Measurements from ENCODE around the gene ZNF584. TPM values are rescaled to one million over a fixed set of nuclear protein-coding genes. Genes with fewer than 3 reads are reported as not detected.

The ZNF584 gene
- polyA plus RNA-seq, 2 of the 4 experiments (the other 2 are of a cell fraction): 15.6 to 18.2 TPM

- FAIRE-seq (peak; percentile 63), DNase-seq (ENCODE audit: low read depth in 1 of 2, low spot score in 1 of 2) (peak; percentile 97 to 98), ATAC-seq (peak; percentile 95 to 98)
- H3K4me3 ChIP-seq: peak within 1 kb of the TSS; percentile 85
- TF ChIP-seq HOXB5 (CRISPR knock-in tag; IDR thresholded peaks at IDR 0.05) (no peak; the same call in 1 of the 2 replicates), TFCP2L1 (CRISPR knock-in tag; IDR thresholded peaks at IDR 0.05) (0 out of 2 replicates have a peak, but pooled peaks have one; percentile 45), HMGXB4 (CRISPR knock-in tag; IDR thresholded peaks at IDR 0.05; ENCODE audit: borderline replicate concordance) (no peak), USF2 (IDR thresholded peaks at IDR 0.05) (0 out of 2 replicates have a peak, but pooled peaks have one; percentile 4), NR3C1 (IDR thresholded peaks at IDR 0.05) (no peak), BHLHE40 (IDR thresholded peaks at IDR 0.05; ENCODE audit: low read depth, low read length) (no peak), FOXS1 (CRISPR knock-in tag; IDR thresholded peaks at IDR 0.05) (no peak), NPAS2 (CRISPR knock-in tag; IDR thresholded peaks at IDR 0.05; ENCODE audit: borderline replicate concordance) (no peak), RARB (CRISPR knock-in tag; IDR thresholded peaks at IDR 0.05) (no peak), E2F6 (IDR thresholded peaks at IDR 0.05; ENCODE audit: borderline replicate concordance, low read depth) (peak; percentile 80), JUN (IDR thresholded peaks at IDR 0.05) (peak in 1 of 2 experiments; percentile 62; a peak in 1 of 5 replicates), CEBPB (IDR thresholded peaks at IDR 0.05) (no peak), HES2 (IDR thresholded peaks at IDR 0.05) (no peak), CBX8 (IDR thresholded peaks at IDR 0.05) (no peak), MAX (IDR thresholded peaks at IDR 0.05) (peak; percentile 85), SMC3 (IDR thresholded peaks at IDR 0.05) (no peak), FOSL2 (IDR thresholded peaks at IDR 0.05) (no peak), FOSL2 (CRISPR knock-in tag; IDR thresholded peaks at IDR 0.05) (no peak), NFE2L2 (conservative IDR thresholded peaks at IDR 0.05; ENCODE audit: low read length) (no peak), CTCF (IDR thresholded peaks at IDR 0.05) (no peak), POLR2A (IDR thresholded peaks at IDR 0.05; ENCODE audit: low read length) (peak; percentile 55), KDM5A (IDR thresholded peaks at IDR 0.05) (no peak), PHF8 (IDR thresholded peaks at IDR 0.05; ENCODE audit: borderline replicate concordance, low read depth) (peak; percentile 64), EHMT2 (IDR thresholded peaks at IDR 0.05; ENCODE audit: low read depth) (no peak), RFX5 (IDR thresholded peaks at IDR 0.05) (peak; percentile 13; the same call in 1 of the 2 replicates)
- peak within 1 kb of the TSS; percentile 94 for H3K4me2 ChIP-seq
- H3K4me1 ChIP-seq: no peaks in the 10 kb centered on the region
- ChIA-PET CTCF (interaction anchor here (1.2 to 1.4 kb wide), 2 partner anchors 10 to 68 kb away, joined by 3 to 6 read pairs; partner anchors contain the start of gene ZBTB45), POLR2A (interaction anchor here (0.7 to 1.4 kb wide), 5 partner anchors 43 to 92 kb away, joined by 3 to 4 read pairs (median 4); partner anchors contain the start of genes TRIM28, ZBTB45, ZNF497 and ZNF584)
- WGBS (ENCODE audit: missing lambda C conversion rate): under 1% methylated on average over 30 of the region's 79 CpGs
- H3K27ac ChIP-seq: peak within 1 kb of the TSS; percentile 76 to 90
- peaks cover 35% of the 10 kb centered on the region for H3K9me3 ChIP-seq
Measured at GRCh38 chr19:58451358-58452101, 43.1 kb downstream of the ZNF584 start, which contains the start of gene ZNF324B. TSS of gene ZNF324B (plus strand) at chr19:58451622. CDS start at chr19:58453702, 2,080 bp downstream.
